Left ventricle myocardium inferior (tissue), 1 donor: ENCODE results near the gene S1PR3. TPM values are rescaled to one million over a fixed set of nuclear protein-coding genes. Genes with fewer than 3 reads are reported as not detected.

Experiments
- DNase-seq: peaks from one replicate; pipeline ENCODE4 v3.0.0-alpha.2; 2020
- H3K27ac ChIP-seq: fragments of 200-600 bp; replicated peaks from 2 replicates; pipeline ENCODE4 v1.8.0; 2021
- H3K27me3 ChIP-seq: fragments of 200-600 bp; 2 replicates; pipeline ENCODE4 v1.8.0; 2021; ENCODE audit warnings: low read depth
- H3K36me3 ChIP-seq: fragments of 200-600 bp; 2 replicates; pipeline ENCODE4 v1.8.0; 2021
- H3K4me1 ChIP-seq: fragments of 200-600 bp; 2 replicates; pipeline ENCODE4 v1.8.0; 2021
- H3K4me3 ChIP-seq: fragments of 200-600 bp; 2 replicates; pipeline ENCODE4 v1.8.0; 2021; ENCODE audit warnings: mild to moderate bottlenecking, moderate library complexity
- H3K9me3 ChIP-seq: fragments of 200-600 bp; replicated peaks from 2 replicates; pipeline ENCODE4 v1.8.0; 2021
- intact Hi-C: fragments of 100-400 bp; cut with micrococcal nuclease; formaldehyde crosslinking; loops from one replicate; pipeline ENCODE4 v1.11.0; 2022
- total RNA-seq: library from RNA; stranded (reverse); fragmentation: NEBNext Ultra II Directional; extraction: Animal tissue kit (Norgen Biotek cat#: 25700); gene quantifications from one replicate; pipeline ENCODE4 v1.2.1, GENCODE V29; 2021
- TF ChIP-seq, protein P1 (sequence below): fragments of 200-600 bp; IDR thresholded peaks from 2 replicates; pipeline ENCODE4 v1.8.0; 2021; ENCODE audit warnings: antibody characterized with exemption, mild to moderate bottlenecking, borderline replicate concordance
- donor health status: DM: no; HTN: yes; CAD: no; lungs with severe emphysema.

S1PR3 gene
- total RNA-seq, 1 donor from 2014 or later, result 26.8 TPM

DNA sequence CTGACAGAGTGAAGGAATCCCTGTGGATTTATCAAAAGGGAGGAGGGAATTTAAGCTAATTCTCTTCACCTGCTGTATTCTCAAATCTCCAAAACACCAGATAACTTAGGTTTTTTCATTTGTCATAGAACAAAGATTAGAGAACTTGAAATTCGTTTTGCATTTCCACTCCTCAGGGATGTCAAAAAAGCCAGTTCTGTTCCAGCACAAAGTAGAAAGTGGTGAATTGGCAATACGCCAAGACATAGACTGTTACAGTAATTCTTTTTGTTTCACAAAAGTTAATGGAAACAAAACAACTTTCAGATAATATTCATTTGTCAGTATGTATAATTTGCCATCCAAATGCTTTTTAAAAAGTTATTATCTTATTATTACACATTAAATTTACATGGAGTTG lies 15.0 kb downstream of the S1PR3 start:
- no peak overlapping the region for H3K4me3 ChIP-seq
- H3K36me3 ChIP-seq, result peaks cover 19% of the 10 kb centered on the region
- no peak overlapping the region for H3K27ac ChIP-seq
- TF ChIP-seq, protein P1, sequence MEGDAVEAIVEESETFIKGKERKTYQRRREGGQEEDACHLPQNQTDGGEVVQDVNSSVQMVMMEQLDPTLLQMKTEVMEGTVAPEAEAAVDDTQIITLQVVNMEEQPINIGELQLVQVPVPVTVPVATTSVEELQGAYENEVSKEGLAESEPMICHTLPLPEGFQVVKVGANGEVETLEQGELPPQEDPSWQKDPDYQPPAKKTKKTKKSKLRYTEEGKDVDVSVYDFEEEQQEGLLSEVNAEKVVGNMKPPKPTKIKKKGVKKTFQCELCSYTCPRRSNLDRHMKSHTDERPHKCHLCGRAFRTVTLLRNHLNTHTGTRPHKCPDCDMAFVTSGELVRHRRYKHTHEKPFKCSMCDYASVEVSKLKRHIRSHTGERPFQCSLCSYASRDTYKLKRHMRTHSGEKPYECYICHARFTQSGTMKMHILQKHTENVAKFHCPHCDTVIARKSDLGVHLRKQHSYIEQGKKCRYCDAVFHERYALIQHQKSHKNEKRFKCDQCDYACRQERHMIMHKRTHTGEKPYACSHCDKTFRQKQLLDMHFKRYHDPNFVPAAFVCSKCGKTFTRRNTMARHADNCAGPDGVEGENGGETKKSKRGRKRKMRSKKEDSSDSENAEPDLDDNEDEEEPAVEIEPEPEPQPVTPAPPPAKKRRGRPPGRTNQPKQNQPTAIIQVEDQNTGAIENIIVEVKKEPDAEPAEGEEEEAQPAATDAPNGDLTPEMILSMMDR, result no peak
- H3K9me3 ChIP-seq, result no peaks in the 10 kb centered on the region
- intact Hi-C loops, result no loop called here
- DNase-seq, result no peak
- peaks cover 7% of the 10 kb centered on the region for H3K27me3 ChIP-seq
- peaks cover 13% of the 10 kb centered on the region for H3K4me1 ChIP-seq

DNA sequence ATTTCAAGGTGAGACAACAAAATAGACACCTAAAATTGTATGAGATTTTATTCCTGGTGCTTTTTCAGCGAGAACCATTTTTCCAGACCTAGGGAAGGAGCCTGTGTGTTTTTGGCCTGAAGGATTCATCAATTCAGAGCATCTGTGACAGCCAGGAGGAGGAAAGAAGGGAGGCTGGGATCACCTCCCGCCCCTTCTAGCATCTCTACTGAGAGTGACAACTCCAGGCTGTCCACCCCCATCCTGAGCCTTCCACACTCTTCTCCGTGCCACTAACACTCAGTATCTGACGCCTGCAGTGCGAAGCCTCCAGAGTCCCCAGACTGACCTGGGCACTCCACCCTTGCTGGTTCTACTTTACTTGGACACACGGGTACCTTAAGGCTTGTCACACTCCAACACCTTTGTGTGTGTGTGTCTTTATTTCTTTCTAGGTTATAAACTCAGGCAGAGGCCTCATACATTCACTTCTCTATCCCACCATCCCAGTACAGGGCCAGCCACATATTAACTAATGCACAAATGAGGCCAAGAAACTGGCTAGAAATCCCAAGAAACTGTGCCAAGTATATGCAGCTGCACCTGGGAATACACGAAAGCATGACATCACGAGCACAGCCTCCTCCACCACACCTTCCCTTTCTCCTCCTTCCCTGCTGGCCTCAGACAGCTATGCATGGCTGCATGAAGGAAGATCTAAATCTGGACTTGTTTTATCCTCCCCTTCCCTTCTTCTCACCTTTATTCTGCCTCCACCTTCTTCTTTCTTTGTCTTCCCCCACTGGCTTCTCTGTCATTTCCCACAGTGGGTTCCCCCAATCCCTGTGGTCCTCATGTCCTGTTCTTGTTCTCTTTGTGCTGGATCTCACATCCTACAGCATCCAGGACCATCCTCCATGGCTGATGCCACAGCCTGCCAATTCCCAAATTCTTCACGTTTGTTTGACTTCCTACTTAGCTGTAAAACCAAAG lies 16.0 kb downstream of the S1PR3 start:
- intact Hi-C loops, result no loop called here
- Histone ChIP-seq H3K4me1 (peaks cover 10% of the 10 kb centered on the region), H3K27me3 (peaks cover 2% of the 10 kb centered on the region), H3K27ac (no peak overlapping the region), H3K4me3 (no peak overlapping the region), H3K9me3 (no peaks in the 10 kb centered on the region), H3K36me3 (peaks cover 14% of the 10 kb centered on the region)
- TF ChIP-seq, protein P1, result no peak
- DNase-seq, result no peak

DNA sequence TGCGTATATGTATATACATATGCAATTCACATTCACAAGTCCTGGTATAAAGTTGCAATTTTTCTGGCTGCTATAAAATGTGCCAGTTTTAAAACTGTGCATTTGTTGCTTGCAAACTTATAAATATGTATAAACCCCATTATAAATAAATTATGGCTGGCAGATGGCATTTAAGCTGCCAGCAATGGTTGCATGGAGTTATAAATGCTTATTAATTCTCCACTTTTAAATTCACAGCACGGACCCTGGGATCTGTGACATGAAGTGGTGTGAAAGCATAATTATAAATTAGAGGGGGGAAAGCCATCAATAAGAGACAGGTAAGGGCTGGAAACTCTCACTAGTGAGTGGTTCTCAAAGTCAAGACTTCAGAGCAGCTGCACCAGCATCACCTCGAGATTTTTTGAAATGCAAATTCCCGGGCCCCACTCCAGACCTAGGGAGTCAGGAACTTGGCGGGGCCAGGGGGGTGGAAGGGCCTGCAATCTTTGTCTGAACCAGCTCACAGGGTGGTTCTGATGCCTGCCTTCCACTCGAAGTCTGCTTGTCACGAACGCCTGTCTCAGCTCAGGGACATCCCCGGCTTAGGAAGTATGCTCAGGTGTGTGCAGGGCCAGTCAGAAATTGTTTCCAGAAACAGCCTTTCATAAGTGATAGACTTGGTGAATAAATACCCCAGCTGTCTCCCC lies 16.9 kb downstream of the S1PR3 start:
- no peak for DNase-seq
- H3K27ac ChIP-seq, result no peak overlapping the region
- TF ChIP-seq, protein P1, result no peak
- no peaks in the 10 kb centered on the region for H3K9me3 ChIP-seq
- H3K27me3 ChIP-seq, result peaks cover 2% of the 10 kb centered on the region
- peaks cover 10% of the 10 kb centered on the region for H3K4me1 ChIP-seq
- peaks cover 4% of the 10 kb centered on the region for H3K36me3 ChIP-seq
- H3K4me3 ChIP-seq, result no peak overlapping the region
- intact Hi-C loops, result no loop called here

DNA sequence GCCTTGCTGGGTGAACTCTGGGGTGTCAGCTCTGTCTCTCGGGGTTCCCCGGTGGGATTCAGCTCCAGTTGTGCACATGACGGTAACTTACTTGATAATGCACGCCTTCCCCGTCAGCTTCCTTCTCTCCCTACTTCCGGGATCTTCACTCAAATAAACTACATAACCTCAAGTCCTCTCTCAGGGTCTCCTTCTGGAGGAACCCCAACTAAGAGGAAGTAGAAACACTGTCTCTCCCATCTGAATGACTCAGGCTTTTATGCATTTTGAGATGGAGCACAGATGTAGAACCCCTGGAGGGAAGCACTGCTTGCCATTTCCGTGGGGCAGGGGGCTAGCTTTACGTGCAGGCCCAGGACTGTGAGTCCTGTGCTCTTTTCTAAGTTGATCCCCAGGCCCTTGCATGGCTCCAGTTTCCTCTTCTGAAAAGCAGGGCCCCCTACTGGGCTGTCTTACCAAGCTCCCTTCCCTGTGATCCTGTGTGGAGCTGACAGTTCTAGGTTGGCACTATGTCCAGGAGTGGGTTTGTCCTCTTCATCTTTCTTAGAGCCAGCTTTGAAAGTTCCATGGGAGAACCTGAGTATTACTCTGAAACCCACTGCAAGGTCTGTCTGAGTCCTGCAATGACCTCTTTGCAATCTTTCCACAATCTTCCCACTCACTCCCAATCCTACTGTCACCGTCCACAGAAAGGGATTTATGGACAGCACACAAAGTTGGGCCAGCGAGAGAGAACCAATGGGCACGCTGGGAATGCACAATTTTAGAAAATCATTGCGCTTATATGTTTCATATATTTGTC lies 17.7 kb downstream of the S1PR3 start:
- H3K9me3 ChIP-seq, result no peaks in the 10 kb centered on the region
- no peaks in the 10 kb centered on the region for H3K27me3 ChIP-seq
- peaks cover 10% of the 10 kb centered on the region for H3K4me1 ChIP-seq
- TF ChIP-seq, protein P1, result no peak
- DNase-seq, result no peak
- intact Hi-C loops, result no loop called here
- no peak overlapping the region for H3K4me3 ChIP-seq
- no peaks in the 10 kb centered on the region for H3K36me3 ChIP-seq
- no peak overlapping the region for H3K27ac ChIP-seq

DNA sequence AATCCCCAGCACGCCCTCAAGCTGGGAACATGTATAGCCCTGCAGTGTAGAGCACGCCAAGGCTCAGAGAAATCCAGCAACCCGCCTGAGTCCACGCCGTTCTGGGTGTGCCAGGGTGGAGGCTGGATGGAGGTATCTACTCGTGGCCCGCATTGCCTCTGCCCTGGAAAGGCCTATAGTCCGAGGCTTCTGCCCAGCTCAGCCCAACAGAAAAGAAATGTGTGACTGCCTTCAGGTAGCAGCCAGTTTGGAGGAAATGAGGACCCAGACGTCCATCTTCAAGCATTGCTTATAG lies 18.2 kb downstream of the S1PR3 start:
- no peak for DNase-seq

More for the DNA sequence above, 18.2 kb downstream of the S1PR3 start:
- no peak overlapping the region for H3K4me3 ChIP-seq
- TF ChIP-seq, protein P1, result no peak
- peaks cover 10% of the 10 kb centered on the region for H3K4me1 ChIP-seq
- H3K36me3 ChIP-seq, result no peaks in the 10 kb centered on the region
- intact Hi-C loops, result no loop called here
- no peaks in the 10 kb centered on the region for H3K9me3 ChIP-seq
- no peaks in the 10 kb centered on the region for H3K27me3 ChIP-seq
- H3K27ac ChIP-seq, result no peak overlapping the region
